HG03442 (cell line): ENCODE measurements around the gene ZNF236.

Source experiments
- ATAC-seq: cut with Tn5 transposase; IDR thresholded peaks from one replicate; pipeline ENCODE4 v1.9.1; 2021; ENCODE audit warnings: mild to moderate bottlenecking, moderate library complexity; ENCODE audit not compliant: unreplicated experiment

The ZNF236 gene

GRCh38 chr18:77019641-77020040 is 197.3 kb downstream of the ZNF236 start:
- ATAC-seq = no peak
